ENCODE results near the gene MSMB. TPM values are rescaled to one million over a fixed set of nuclear protein-coding genes. Genes with fewer than 3 reads are reported as not detected.

Gene MSMB
- total and polyA plus RNA-seq, 2 of the 8 experiments (the other 6 are each of a cell fraction or from before 2014, with no cell fraction given), result not detected

DNA sequence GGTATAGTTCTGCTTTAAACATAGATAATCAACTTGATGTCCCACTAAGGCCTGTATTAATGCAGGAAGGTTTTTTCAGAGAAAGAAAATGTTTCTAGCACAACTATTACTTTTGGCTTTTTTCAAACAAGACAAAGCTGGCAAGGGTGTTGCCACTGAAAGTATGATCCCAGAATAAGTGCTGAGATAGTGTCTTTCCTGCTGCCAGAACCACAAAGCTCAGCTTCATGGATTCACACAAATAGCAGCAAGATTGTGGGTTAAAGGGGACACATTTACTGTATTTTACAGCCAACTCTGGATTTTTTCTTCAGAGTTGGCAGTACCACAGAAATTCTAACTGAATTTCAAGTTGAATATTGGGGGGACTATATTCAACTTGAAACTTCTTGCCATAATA lies 20.0 kb downstream of the MSMB start:
- no peaks in the 10 kb centered on the region for H3K36me3 ChIP-seq (ENCODE audit: control insufficient read depth in 2 of 4, insufficient read depth in 4 of 4, low read length in 3 of 4)
- H4K8ac ChIP-seq (ENCODE audit: extremely low read depth, insufficient read depth, low read length), result no peak overlapping the region
- H3K23me2 ChIP-seq (ENCODE audit: low read depth, low read length), result peaks cover 4% of the 10 kb centered on the region; the same call in 1 of the 2 replicates
- H3K4me1 ChIP-seq (replicated peaks in 1 of 4; ENCODE audit: control insufficient read depth in 3 of 4, insufficient read depth in 4 of 4, low read length in 3 of 4), result peaks cover 0 to 12% (median 3%) of the 10 kb centered on the region in 4 experiments; a peak in 5 of 7 replicates
- no peak overlapping the region for H2BK15ac ChIP-seq (ENCODE audit: low read length)
- H2AK5ac ChIP-seq (ENCODE audit: low read depth, low read length), result no peak overlapping the region
- H3K79me1 ChIP-seq (ENCODE audit: low read depth, low read length), result peaks cover 2% of the 10 kb centered on the region; the same call in 1 of the 2 replicates
- no peak overlapping the region for H3K14ac ChIP-seq (ENCODE audit: insufficient read length)
- no peak overlapping the region for H2BK20ac ChIP-seq (ENCODE audit: low read length)
- H2BK120ac ChIP-seq (replicated peaks; ENCODE audit: low read depth, low read length), result no peak overlapping the region
- H3K27ac ChIP-seq (ENCODE audit: low read depth, low read length), result no peak overlapping the region
- no peak overlapping the region for H3K9ac ChIP-seq (replicated peaks in 1 of 4; ENCODE audit: extremely low read depth in 1 of 4, low read depth in 3 of 4, low read length in 3 of 4)
- ChIA-PET POLR2A (ENCODE audit: partially characterized antibody) (no interaction called here), CTCF (ENCODE audit: partially characterized antibody) (interaction anchor here (0.8 to 2.1 kb wide), 6 partner anchors 9 to 201 kb away, joined by 3 to 6 read pairs (median 3); no protein-coding TSS in a partner anchor)
- H2BK5ac ChIP-seq (ENCODE audit: low read depth, low read length), result no peak overlapping the region
- H3K23ac ChIP-seq (ENCODE audit: insufficient read length), result no peak overlapping the region
- H4K20me1 ChIP-seq (replicated peaks in 1 of 2; ENCODE audit: control insufficient read depth in 1 of 2, insufficient read depth in 2 of 2, low read length in 2 of 2), result peaks cover 1 to 18% of the 10 kb centered on the region in 2 experiments
- no peak overlapping the region for H3K4ac ChIP-seq (replicated peaks; ENCODE audit: insufficient read length, low read depth, low read length)
- DNase-seq (ENCODE audit: low read depth in 1 of 2, low spot score in 2 of 2), result no peak
- H3K56ac ChIP-seq (replicated peaks; ENCODE audit: insufficient read length, low read depth, low read length), result no peak overlapping the region
- H3K18ac ChIP-seq (ENCODE audit: extremely low read depth, low read length), result no peak overlapping the region
- H2BK12ac ChIP-seq (ENCODE audit: low read depth, low read length), result no peak overlapping the region
- no peak overlapping the region for H3K4me2 ChIP-seq (ENCODE audit: insufficient read depth in 1 of 2, low read depth in 2 of 2, low read length in 2 of 2)
- no peaks in the 10 kb centered on the region for H3K27me3 ChIP-seq (replicated peaks in 1 of 4; ENCODE audit: control insufficient read depth in 3 of 4, extremely low read depth in 1 of 4, insufficient read depth in 3 of 4, low read length in 3 of 4)
- peaks cover 0 to 66% of the 10 kb centered on the region in 2 experiments; a peak in 3 of 4 replicates for H3K79me2 ChIP-seq (ENCODE audit: control insufficient read depth in 1 of 2, insufficient read depth in 2 of 2, low read length in 2 of 2)
- no peak overlapping the region for H4K91ac ChIP-seq (replicated peaks; ENCODE audit: insufficient read length, low read length)
- no peak for FAIRE-seq
- no peak overlapping the region for H4K5ac ChIP-seq (ENCODE audit: insufficient read length, low read depth, low read length)
- H3K9me3 ChIP-seq (ENCODE audit: insufficient read depth in 2 of 2, low read depth in 1 of 2, low read length in 1 of 2), result no peaks in the 10 kb centered on the region
- H3K4me3 ChIP-seq (ENCODE audit: extremely low read depth in 1 of 4, insufficient read depth in 2 of 4, low read depth in 3 of 4, low read length in 4 of 4), result no peak overlapping the region
- no peak overlapping the region for H2AFZ ChIP-seq (ENCODE audit: low read length)
- TF ChIP-seq SAP30 (IDR thresholded peaks at IDR 0.05; ENCODE audit: insufficient read depth, insufficient replicate concordance, low read length), result no peak
- TF ChIP-seq, protein P1, sequence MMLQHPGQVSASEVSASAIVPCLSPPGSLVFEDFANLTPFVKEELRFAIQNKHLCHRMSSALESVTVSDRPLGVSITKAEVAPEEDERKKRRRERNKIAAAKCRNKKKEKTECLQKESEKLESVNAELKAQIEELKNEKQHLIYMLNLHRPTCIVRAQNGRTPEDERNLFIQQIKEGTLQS (IDR thresholded peaks at IDR 0.05; ENCODE audit: insufficient read depth, low read depth, low read length), result no peak

All from H1 (cell line).